ENCODE data around the gene P4HA2.

Gene P4HA2

DNA sequence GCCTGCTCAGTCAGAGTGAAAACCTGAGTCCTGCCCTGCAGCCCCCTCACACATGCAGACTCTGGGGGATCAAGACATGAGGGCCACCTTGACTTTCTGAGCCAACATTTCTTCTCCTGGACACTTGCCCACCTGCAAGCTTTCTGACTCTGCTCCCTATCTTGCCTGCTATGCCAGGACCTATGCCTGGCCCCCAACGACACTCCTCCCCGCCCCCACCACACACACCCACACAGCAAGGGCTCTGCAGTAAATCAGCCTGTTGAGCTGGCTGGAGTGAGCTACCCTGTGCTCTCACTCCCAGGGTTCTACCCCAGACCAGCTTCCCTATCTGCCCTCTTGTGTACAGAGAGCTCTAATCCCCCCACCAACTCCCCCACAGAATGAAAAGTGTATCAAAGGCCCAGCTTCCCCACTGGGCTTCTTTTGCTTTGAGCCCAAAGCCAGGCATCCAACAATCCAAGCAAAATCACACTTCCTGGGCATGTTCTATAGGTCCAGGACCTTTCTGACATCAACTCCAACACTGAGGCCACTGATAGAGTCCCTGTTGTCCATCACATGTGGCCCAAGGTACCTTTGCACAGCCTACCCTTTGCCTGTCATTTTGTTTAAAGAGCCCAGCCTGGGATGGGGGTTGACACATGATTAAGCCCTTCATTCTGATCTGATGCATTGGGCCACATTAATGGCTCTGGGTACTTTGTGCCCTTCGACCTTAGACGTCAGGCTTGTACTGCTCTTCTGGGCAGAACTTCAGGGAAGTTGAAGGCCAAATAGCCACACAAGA, 37.1 kb upstream of the P4HA2 start:
- no peak for DNase-seq (ENCODE audit: low spot score)

DNA sequence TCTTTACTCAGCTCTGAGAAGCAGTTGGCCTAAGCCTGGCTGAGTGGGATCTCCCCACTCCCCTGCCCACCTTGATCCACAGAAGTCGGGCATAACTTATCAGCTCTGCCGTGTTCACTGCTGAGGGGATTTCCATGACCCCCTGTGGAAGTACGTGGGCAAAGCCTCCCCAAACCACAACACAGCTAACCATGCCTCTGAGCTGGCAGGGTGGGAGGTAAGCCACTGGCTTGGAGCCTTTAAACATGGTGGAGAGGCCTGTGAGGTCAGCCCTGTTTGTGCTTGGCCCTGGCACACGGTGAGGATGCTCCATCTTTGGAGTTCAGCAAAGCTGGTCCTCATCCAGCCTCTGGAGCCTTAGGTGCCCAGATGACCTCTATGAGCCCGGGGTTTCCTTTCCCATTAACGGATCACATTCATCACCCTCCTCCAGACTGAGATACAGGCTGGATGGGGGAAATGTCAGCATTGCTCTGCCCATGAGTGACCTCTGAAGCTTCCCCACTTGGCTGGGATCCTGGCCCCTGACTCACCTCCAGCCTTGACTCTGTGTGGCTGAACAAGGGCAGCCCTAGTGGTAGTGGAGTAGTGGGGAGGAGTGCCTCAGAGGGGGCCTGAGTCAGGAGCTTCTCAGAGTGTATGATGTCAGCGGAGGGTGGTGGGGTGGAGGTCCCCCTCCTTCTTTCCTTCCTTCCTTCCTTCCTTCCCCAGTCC, 36.1 kb upstream of the P4HA2 start:
- DNase-seq (ENCODE audit: low spot score): no peak

GRCh38 chr5:132262882-132263547, 35.4 kb upstream of the P4HA2 start:
- no peak for DNase-seq (ENCODE audit: low spot score)

DNA sequence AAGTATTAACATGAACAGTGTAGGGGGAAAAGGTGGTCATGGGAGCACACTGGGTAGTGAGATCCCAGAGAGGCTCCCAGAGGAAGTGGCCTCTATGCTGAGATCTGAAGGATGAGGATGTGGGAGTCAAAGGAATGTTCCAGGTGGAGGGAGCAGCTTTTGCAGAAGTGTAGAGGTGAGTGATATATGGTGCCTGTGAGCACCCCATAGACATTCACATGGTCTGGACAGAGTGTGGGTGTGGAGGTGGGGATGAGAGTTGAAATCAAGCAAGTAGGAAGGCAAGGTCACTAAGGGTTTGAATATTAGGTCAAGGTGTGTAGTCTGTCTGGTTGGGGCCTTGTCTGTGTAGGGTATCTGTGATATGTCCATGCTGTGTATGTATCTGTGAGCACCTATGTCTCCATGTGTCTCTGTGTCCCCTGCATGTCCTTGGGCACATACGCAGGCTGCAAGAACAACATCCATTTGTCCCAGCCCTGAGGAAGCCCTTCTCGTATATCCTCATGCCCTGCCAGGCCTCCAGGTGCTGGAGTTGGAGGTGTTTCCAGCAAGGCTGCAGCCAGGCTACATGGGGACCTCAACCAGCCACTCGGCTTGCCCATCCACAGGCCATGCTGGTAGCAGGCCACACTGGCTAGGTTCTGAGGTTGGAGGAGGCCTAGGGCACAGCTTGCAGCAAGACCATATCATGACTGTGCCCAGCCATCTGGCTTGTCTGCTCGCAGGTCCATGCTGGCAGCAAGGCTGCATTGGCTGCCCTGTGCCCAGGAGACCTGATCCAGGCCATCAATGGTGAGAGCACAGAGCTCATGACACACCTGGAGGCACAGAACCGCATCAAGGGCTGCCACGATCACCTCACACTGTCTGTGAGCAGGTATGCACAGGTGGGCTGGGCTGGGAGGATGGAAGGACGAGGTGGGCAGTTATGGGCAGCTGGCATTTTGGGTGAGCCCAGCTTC, 34.5 kb upstream of the P4HA2 start:
- DNase-seq (ENCODE audit: low spot score): no peak

DNA sequence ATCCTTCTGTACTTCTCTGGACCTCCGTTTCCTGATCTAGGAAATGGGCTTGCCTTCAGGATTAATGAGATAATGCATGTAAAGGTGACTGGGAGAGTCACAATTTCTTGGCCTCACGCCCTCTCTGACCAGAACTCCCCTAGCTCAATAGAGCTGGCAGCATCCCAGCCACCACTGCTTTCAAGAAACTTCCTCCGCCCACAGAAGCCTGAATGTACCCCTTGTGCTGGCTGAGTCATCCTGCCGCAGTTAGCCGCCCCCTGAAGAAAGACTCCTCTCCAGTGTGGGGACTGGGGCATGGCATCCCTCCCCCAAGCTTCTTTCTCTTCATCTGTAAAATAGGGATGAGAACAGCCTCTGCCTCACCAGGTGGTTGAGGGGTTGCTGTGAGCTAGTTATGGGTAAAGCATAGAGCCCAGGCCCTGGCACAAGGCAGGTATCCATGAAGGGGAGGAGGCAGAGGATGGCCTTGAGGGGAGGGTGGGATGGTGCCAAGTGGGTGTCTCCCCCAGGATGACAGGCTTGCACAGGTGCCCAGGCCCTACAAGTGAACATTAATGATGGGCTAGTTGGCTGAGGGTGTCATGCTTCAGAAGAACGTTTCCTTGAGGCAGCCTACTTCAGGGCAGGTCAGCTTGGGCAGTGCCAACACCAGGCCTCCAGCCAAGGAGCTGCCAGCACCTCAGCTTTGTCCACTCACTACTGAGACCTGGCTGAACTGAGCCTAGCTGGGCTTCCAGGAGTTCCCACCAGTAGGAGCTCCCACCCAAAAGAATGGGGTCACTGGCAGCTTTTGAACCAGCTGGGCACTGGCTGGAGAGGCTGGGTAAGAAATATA, 33.3 kb upstream of the P4HA2 start:
- no peak for DNase-seq (ENCODE audit: low spot score)

DNA sequence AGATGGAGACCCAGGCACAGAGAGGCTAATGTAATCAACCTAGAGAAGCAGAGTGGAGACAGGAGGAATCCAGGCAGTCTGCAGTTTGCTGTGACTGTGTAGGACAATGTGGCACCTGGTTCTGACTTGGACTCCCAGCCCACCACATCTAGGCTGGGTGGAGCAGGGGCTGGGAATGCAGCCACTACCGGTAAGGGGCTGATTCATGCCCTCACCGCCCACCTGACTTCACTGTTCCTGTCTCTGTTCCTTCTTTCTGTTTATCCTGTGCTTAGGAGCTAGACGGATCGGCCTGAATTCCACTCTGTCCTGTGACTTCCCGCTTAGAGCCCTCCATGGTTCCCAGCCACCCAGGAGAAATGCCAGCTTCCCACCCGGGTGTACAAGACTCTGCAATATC, 32.4 kb upstream of the P4HA2 start:
- no peak for DNase-seq (ENCODE audit: low spot score)

GRCh38 chr5:132259069-132259851, 31.6 kb upstream of the P4HA2 start:
- no peak for DNase-seq (ENCODE audit: low spot score)

DNA sequence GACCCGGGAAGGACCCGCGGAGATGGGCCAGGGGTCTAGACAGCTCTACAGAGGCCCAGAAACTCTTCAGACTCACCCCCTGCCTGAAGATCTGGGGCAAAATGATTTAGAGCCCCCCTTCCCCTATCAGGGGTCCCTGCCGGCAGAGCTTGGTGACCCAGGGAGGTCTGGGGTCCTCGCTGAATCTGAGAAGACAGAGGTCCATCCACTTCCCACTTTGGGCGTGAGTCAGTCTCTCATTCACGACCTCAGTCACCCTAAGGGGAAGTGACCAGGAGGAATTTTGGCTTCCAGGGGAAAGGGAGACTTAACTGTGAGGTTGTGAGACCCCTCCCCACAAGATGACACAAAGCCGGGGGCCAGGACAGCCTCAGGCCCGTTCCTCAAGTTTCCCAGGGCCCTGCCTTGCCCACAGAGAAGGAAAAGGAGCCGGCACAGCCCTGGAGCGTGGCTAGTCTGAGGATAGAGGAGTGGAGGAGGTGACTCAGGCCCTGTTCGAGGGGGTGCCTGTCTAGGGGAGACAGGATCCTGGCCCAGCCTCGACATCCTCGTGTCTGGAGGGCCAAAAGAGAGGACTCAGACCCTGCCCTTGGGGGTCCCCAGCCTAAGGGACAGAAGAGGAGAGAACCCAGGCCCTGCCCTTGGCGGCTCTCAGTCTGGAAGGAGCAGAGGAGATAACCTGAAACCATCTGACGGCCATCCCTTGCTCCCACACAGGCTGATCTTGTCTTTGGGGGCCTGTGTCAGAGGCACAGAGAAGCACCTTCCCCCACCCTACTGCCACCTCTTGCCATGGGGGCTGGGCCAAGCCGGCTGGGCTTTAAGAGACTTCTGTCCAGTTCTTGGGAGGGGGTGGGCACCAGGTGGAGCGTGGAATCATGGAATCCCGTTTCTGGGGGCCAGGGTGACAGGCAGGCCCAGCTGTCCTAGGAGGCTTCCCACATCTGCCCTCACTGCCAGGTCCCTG, 30.7 kb upstream of the P4HA2 start:
- no peak for DNase-seq (ENCODE audit: low spot score)

DNA sequence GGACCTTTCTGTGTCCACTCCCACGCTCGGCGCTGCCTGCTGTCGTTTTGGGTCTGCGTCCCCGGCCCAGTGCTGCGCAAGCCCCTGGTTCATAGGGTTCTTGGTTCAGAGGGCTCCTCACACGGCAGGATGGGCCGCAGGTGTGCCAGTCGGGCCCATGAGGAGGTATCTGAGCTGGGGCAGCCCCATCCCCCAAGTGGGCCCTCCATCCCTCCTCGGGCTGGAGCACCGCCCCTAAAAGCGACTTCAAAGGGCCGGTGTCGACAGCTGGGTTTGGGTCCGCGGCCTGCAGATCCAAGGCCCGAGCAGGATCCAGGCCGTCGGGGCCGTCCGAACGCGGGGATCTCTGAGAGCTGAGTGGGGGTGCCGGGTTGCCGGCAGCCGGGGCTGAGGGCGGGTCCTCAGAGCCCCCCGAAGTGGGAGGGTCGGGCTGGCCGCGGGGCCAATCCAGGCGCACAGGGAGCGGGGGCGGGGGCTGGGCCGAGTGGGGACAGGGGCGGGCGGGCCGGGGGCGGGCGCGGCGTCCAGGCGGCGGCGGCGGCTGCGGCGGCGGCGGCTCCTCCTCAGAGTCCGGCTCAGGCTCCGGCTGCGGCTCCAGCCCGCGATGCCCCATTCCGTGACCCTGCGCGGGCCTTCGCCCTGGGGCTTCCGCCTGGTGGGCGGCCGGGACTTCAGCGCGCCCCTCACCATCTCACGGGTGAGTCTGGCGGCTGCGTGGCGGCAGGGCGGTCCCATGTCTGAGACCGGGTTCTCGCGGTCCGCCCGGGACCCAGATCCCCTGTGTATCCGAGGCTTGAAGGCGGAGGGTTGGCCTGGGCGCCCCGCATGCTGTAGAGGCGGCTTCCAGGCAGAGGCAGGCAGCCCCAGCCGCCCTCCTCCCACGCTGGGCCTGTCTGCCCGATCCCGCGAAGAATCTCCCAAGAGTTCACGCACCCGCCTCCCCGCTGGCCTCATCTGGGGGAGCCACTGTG, 29.8 kb upstream of the P4HA2 start, which contains the start of gene PDLIM4:
Gene PDLIM4, plus strand, starts transcription at position 566 of the 971 bp plus-strand sequence. Its CDS starts 39 bp downstream, at position 605.
- DNase-seq (ENCODE audit: low spot score): no peak

DNA sequence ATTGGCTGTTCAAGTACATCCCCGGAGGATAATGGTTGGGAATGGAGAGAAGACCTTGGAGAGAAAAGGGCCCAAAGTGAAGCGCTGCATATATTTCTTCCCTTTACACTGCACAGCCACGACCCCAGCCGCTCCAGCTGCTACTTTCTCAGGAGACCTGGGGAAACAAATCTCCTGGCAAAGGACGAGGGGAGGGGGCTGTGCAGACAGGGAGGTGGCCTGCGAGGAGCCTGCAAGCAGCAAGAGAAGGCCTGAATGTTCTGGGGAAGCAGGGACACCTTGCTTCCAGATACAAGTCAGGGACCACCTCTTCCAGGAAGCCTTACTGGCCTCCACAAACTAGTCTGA, 29.1 kb upstream of the P4HA2 start:
- no peak for DNase-seq (ENCODE audit: low spot score)

DNA sequence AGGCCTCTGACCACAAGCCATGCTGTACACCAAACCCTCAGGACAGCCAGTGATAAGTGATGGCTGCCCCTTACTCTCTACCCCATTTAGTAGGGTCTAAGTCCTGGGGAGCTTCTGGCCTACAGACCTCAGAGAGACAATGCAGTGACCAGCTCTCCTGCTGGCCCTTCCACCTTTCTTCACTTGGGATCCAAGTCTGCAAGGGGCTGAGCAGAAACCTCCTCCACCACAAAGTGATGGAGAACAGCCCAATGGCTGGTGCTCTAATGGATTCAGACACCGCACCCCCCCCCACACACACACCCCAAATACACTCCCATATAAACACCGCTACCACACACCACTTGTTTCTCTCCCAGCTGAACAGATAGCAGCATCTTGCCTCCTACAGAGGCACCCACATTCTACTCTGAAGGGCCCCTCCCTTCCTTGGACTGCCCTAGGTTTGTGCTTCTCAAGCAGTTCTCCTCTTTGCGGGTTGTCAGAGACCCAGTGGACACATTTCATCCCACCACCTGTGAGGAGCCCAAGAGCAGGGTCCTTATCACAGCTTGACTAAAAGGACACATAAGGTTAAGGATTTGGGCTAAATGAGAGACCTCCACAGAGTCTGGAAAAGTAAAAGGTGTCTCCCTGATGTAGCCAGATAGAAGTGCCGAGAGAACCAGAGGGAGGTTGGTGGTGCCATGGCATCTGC, 28.6 kb upstream of the P4HA2 start:
- no peak for DNase-seq (ENCODE audit: low spot score)

DNA sequence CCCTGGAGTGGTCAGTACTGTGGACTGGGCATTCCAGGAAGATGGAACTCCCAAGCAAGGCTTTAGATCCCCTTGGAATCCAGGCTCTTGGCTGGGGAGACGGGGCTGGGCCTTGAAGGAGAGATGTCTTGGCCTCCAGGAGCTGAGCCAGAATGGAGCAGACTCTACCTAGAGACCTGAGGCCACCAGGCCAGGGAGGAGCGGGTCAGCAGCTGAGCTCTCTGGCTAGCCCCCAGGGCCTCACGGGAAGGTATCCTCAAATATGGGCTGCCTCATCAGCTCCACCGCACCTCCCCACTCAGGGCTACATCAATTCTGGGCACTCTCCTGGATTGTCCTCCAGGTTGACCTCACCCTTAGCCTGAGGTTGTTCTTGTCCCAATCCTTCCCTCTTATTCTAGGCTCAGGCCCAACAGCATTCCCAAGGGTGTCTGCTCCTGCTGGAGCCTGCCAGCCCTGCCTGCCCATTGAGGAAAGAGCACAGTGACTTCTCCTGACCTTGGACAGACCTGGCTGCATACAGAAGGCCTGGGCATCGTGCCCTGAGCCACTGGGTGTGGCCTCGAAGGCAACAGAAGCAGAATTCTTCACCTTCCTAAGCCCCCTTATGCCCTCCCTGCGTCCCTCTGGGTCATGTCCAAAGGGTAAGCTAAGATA, 26.8 kb upstream of the P4HA2 start:
- DNase-seq (ENCODE audit: low spot score): no peak

DNA sequence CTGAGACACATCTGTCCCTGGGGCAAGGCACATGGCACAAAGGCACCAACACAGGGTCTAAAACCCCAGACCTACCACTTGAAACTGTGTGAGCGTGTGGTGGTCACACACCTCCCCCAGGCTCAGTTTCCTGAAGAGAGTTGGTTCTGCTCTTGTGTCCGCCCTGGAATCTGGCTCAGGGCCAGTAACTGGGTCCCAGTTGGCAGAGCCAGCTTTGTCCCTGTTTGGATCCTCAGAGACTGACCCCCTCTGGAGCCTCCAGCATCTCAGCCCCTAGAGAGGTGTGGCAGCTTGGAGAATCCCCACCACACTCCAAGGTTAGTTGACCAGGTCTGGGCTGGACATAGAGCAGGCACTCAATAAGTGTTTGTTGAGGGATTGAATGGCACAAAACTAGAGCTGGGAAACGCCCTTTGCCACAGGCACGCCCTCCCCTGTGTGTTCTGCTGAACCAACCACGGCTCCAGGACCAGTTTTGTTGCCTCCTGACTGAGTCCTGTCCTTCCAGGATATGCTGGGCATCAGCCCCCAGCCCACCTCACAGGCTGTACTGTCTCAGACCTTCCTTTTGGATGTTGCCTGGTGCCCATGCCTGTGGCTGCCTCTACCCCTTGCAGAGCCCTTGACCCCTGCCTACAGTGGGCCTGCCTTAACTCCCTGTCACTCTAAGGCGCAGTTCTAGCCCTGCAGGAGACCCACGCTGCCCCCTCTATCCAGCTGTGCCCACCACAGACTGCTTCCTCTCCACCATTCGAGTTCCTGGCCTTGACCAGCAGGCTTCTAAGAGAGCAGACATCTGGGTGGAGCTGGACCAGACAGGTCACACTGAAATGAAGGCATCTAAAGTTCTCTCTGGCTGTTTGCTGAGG, 26.0 kb upstream of the P4HA2 start:
- DNase-seq (ENCODE audit: low spot score): no peak

DNA sequence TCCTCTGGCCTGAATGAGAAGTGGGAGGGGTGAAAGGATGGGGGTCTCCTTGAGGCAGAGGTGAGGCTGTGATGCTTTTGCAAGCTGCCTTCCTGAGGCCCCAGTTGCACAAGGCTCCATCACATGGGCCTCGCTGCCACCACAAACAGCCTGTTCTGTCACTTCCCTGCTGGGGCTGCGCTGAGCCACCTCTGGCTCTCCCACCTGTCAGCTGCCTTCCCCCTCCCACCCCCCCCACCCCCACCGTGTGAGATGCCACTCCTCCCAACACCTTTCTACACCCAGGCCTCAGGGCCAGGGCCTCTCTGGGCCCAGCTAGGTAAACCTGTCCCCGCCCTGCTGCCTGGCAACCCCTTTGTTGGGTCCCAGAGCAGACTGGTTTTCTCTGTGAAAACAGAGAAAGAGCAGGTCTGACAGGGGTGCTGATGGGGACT, 25.4 kb upstream of the P4HA2 start:
- no peak for DNase-seq (ENCODE audit: low spot score)

DNA sequence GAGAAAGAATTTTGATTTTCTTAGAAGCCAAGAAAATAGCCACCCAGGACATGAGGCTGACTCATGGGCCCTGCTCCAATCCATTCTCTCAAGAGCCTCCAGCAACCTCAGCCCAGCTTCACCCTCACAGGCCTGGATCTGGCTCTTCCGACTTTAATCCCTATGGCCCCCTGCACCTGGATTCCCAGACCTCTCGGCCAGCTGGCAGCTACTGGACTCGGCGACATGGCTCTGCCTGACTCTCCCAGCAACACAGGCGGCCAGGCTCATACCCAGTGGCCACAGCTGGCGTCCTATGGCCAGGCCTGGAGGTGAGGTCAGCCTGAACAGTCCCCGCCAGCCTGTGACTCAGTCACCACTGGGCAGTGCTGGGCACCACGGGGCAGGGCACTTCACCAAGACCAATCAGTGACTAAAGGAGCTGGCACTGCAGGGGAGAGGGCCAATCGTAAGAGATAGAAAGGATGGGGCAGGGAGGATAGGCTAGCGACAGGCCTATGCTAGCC, 23.6 kb upstream of the P4HA2 start:
- DNase-seq (ENCODE audit: low spot score): no peak
